HTR-8/SVneo (cell line): ENCODE measurements around the gene STIM2.
A peak's percentile ranks its signal among the peaks of the same experiment; 100 is the strongest.
"Not testable (repeated sequence)": the region's sequence is repeated elsewhere in the genome, so short reads cannot be mapped to it uniquely, and the experiment has no call there.

Source experiments
- DNase-seq: peaks from one replicate; pipeline ENCODE4 v3.0.0; 2011; ENCODE audit warnings: low spot score, mixed read lengths; ENCODE audit not compliant: insufficient read length
- FAIRE-seq: peaks from 2 replicates; lab custom pipeline; 2011; peaks lifted over from hg19 to GRCh38; lab: Jason Lieb, UNC

The STIM2 gene

GRCh38 chr4:26860157-26860921 is at the start of gene STIM2:
TSS of gene STIM2 (plus strand) at chr4:26860841.
- FAIRE-seq (peak; percentile 94), DNase-seq (peak; percentile 84)

GRCh38 chr4:26811571-26811970 is 49.1 kb upstream of the STIM2 start:
- FAIRE-seq, DNase-seq: not testable (repeated sequence)

GRCh38 chr4:26812049-26812714 is 48.5 kb upstream of the STIM2 start:
- no peak for FAIRE-seq
- DNase-seq = no peak

- FAIRE-seq (no peak), DNase-seq (no peak)
These were observed 46.9 kb upstream of the STIM2 start for GRCh38 chr4:26813698-26814097.

GRCh38 chr4:26815199-26815598 is 45.4 kb upstream of the STIM2 start:
- no peak for FAIRE-seq
- no peak for DNase-seq

- FAIRE-seq = no peak
- DNase-seq = no peak
These were observed 44.9 kb upstream of the STIM2 start for GRCh38 chr4:26815706-26816105.

- FAIRE-seq = no peak
These were observed 41.6 kb upstream of the STIM2 start for GRCh38 chr4:26819026-26819425.

GRCh38 chr4:26819478-26820095 is 41.1 kb upstream of the STIM2 start:
- FAIRE-seq (no peak), DNase-seq (no peak)

More at GRCh38 chr4:26819026-26819425, 41.6 kb upstream of the STIM2 start:
- no peak for DNase-seq

GRCh38 chr4:26820346-26820745 is 40.3 kb upstream of the STIM2 start:
- DNase-seq = no peak

GRCh38 chr4:26821031-26821430 is 39.6 kb upstream of the STIM2 start:
- FAIRE-seq = no peak

More at GRCh38 chr4:26820346-26820745, 40.3 kb upstream of the STIM2 start:
- no peak for FAIRE-seq

GRCh38 chr4:26821677-26822503 is 38.8 kb upstream of the STIM2 start:
- FAIRE-seq (no peak), DNase-seq (no peak)

More at GRCh38 chr4:26821031-26821430, 39.6 kb upstream of the STIM2 start:
- DNase-seq = no peak

- FAIRE-seq (no peak), DNase-seq (no peak)
These were observed 38.1 kb upstream of the STIM2 start for GRCh38 chr4:26822546-26822945.

- DNase-seq, FAIRE-seq: not testable (repeated sequence)
These were observed 37.7 kb upstream of the STIM2 start for GRCh38 chr4:26822974-26823373.

- no peak for FAIRE-seq
- DNase-seq = no peak
These were observed 37.1 kb upstream of the STIM2 start for GRCh38 chr4:26823583-26823982.

GRCh38 chr4:26824667-26825066 is 36.0 kb upstream of the STIM2 start:
- no peak for DNase-seq
- no peak for FAIRE-seq

- DNase-seq = no peak
- no peak for FAIRE-seq
These were observed 33.9 kb upstream of the STIM2 start for GRCh38 chr4:26826721-26827120.

GRCh38 chr4:26827336-26827735 is 33.3 kb upstream of the STIM2 start:
- FAIRE-seq, DNase-seq: not testable (repeated sequence)

GRCh38 chr4:26827798-26828197 is 32.8 kb upstream of the STIM2 start:
- no peak for DNase-seq
- FAIRE-seq = no peak

GRCh38 chr4:26829018-26829417 is 31.6 kb upstream of the STIM2 start:
- DNase-seq (no peak), FAIRE-seq (no peak)

- DNase-seq = no peak
- no peak for FAIRE-seq
These were observed 30.6 kb upstream of the STIM2 start for GRCh38 chr4:26830033-26830432.
